HG03457 (cell line): Measurements from ENCODE around the gene SYT12.

Source experiments
- ATAC-seq: cut with Tn5 transposase; IDR thresholded peaks from one replicate; pipeline ENCODE4 v1.9.1; 2021; ENCODE audit warnings: moderate number of reproducible peaks; ENCODE audit not compliant: unreplicated experiment

SYT12 gene

GRCh38 chr11:67027483-67027930 lies 4.6 kb downstream of the SYT12 start:
- no peak for ATAC-seq

- ATAC-seq = no peak
These were observed 5.1 kb downstream of the SYT12 start for GRCh38 chr11:67027943-67028542.

GRCh38 chr11:67029146-67029545 lies 6.2 kb downstream of the SYT12 start:
- no peak for ATAC-seq

GRCh38 chr11:67030976-67031375 lies 8.0 kb downstream of the SYT12 start:
- ATAC-seq = no peak

GRCh38 chr11:67031791-67032561 lies 9.0 kb downstream of the SYT12 start:
- no peak for ATAC-seq

- no peak for ATAC-seq
These were observed 10.1 kb downstream of the SYT12 start for GRCh38 chr11:67032830-67033551.

GRCh38 chr11:67033661-67034166 lies 10.8 kb downstream of the SYT12 start:
- no peak for ATAC-seq

- no peak for ATAC-seq
These were observed 11.4 kb downstream of the SYT12 start for GRCh38 chr11:67034350-67034749.

GRCh38 chr11:67040147-67040546 lies 17.2 kb downstream of the SYT12 start:
- no peak for ATAC-seq

- ATAC-seq = no peak
These were observed 18.7 kb downstream of the SYT12 start for GRCh38 chr11:67041602-67042001.

- no peak for ATAC-seq
These were observed 20.8 kb downstream of the SYT12 start for GRCh38 chr11:67043572-67044349.

- ATAC-seq = no peak
These were observed 21.6 kb downstream of the SYT12 start for GRCh38 chr11:67044496-67044895.

- no peak for ATAC-seq
These were observed 22.4 kb downstream of the SYT12 start for GRCh38 chr11:67045314-67045713.

- no peak for ATAC-seq
These were observed 25.7 kb downstream of the SYT12 start for GRCh38 chr11:67048515-67049130.

GRCh38 chr11:67050139-67050538 lies 27.2 kb downstream of the SYT12 start:
- no peak for ATAC-seq

- no peak for ATAC-seq
These were observed 28.4 kb downstream of the SYT12 start for GRCh38 chr11:67051180-67051893.

GRCh38 chr11:67051945-67052488 lies 29.1 kb downstream of the SYT12 start:
- ATAC-seq = no peak

- ATAC-seq = no peak
These were observed 30.0 kb downstream of the SYT12 start for GRCh38 chr11:67052891-67053290.

GRCh38 chr11:67053896-67054329 lies 31.0 kb downstream of the SYT12 start:
- ATAC-seq = no peak
